ENCODE results near the gene TSPAN4. TPM values are rescaled to one million over a fixed set of nuclear protein-coding genes. Genes with fewer than 3 reads are reported as not detected.

TSPAN4 gene
- 100 to 1,000 TPM in 5 of 6 donors, 10 to 100 TPM in 1; 91.3 to 181 (median 169) TPM for total RNA-seq

GRCh38 chr11:842370-843002 lies at the start of gene TSPAN4, which contains the start of gene POLR2L:
TSS of gene TSPAN4 (plus strand) at chr11:842852. CDS start at chr11:850305, 7,453 bp downstream.
TSS of gene POLR2L (minus strand) at chr11:842529. CDS start at chr11:842508, 21 bp downstream.
- WGBS, 2 donors, result 0% methylated on average over 20 of the region's 87 CpGs; no CpG with 5 or more reads in 1 of the 2 donors
- TF ChIP-seq POLR2A (IDR thresholded peaks at IDR 0.05) (peak in 3 of 4 donors; percentile 90 to 97 (median 96)), CTCF (IDR thresholded peaks at IDR 0.05) (peak in 4 of 6 experiments; percentile 24 to 50 (median 32)), POLR2AphosphoS5 (IDR thresholded peaks at IDR 0.05) (peak; percentile 77 to 88), EP300 (IDR thresholded peaks at IDR 0.05) (peak in 1 of 4 donors; percentile 53)
- Histone ChIP-seq H3K4me1 (peaks cover 38 to 92% (median 63%) of the 10 kb centered on the region in 4 donors), H3K4me3 (peak within 1 kb of the TSS; percentile 63 to 99 (median 92)), H3K27me3 (no peaks in the 10 kb centered on the region), H3K36me3 (peaks cover 20 to 34% (median 31%) of the 10 kb centered on the region in 4 donors), H3K9me3 (no peaks in the 10 kb centered on the region), H3K27ac (peak within 1 kb of the TSS; percentile 93 to 97 (median 94))
- ATAC-seq (ENCODE audit: low FRiP score in 2 of 2) (peak; percentile 41 to 78), DNase-seq (peak; percentile 91 to 98)

GRCh38 chr11:792873-793272 lies 49.8 kb upstream of the TSPAN4 start:
- Histone ChIP-seq H3K36me3 (peaks cover 3 to 32% (median 18%) of the 10 kb centered on the region in 4 donors), H3K27ac (no peak overlapping the region), H3K27me3 (peaks cover 0 to 22% (median 10%) of the 10 kb centered on the region in 4 donors), H3K9me3 (no peaks in the 10 kb centered on the region), H3K4me3 (no peak overlapping the region), H3K4me1 (peaks cover 22 to 45% (median 25%) of the 10 kb centered on the region in 4 donors)
- DNase-seq (peak in 1 of 2 donors; percentile 67), ATAC-seq (ENCODE audit: low FRiP score in 2 of 2) (no peak)
- TF ChIP-seq EP300 (IDR thresholded peaks at IDR 0.05), result no peak
- WGBS, 2 donors, result 92 to 96% methylated on average over 5 to 12 of the region's 13 CpGs

DNA sequence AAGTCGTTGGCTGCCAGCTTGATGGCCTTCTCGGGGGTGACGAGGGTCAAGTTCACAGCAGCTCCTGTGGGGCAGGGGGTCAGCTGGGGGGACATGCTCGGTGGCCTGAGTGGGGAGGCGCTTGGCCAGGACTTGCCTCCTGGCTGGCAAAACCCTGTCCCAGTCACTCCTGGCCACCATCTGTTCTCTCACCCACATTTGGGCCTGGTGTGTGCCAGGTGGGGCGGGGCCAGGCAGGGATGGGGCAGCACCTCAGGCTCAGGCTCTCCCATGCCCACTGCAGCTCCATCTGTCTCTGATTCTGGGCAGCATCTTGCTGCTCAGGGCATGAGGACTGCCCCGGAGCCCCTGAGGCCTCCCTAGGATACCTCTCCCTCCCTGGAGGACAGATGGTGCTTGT lies 49.1 kb upstream of the TSPAN4 start:
- TF ChIP-seq POLR2AphosphoS5 (IDR thresholded peaks at IDR 0.05), result no peak
- no peaks in the 10 kb centered on the region for H3K9me3 ChIP-seq
- H3K27ac ChIP-seq, result no peak overlapping the region
- DNase-seq, result peak in 1 of 2 donors; percentile 72
- peaks cover 26 to 51% (median 29%) of the 10 kb centered on the region in 4 donors for H3K4me1 ChIP-seq
- H3K27me3 ChIP-seq, result peaks cover 0 to 17% (median 10%) of the 10 kb centered on the region in 4 donors
- H3K4me3 ChIP-seq, result no peak overlapping the region
- H3K36me3 ChIP-seq, result peaks cover 3 to 32% (median 18%) of the 10 kb centered on the region in 4 donors
- WGBS, 2 donors, result 93 to 100% methylated on average over 2 to 4 of the region's 7 CpGs
- ATAC-seq (ENCODE audit: low FRiP score in 2 of 2), result no peak

GRCh38 chr11:794013-794765 lies 48.5 kb upstream of the TSPAN4 start:
- no peak for TF ChIP-seq EP300 (IDR thresholded peaks at IDR 0.05)
- TF ChIP-seq CTCF (IDR thresholded peaks at IDR 0.05), result no peak
- no peak for TF ChIP-seq POLR2A (IDR thresholded peaks at IDR 0.05)
- no peak for TF ChIP-seq POLR2AphosphoS5 (IDR thresholded peaks at IDR 0.05)
- H3K9me3 ChIP-seq, result no peaks in the 10 kb centered on the region
- 83 to 92% methylated on average over 7 to 30 of the region's 31 CpGs for WGBS, 2 donors
- peak overlapping the region in 2 of 4 donors; percentile 88 to 91 for H3K27ac ChIP-seq
- DNase-seq (peak in 1 of 2 donors; percentile 81), ATAC-seq (ENCODE audit: low FRiP score in 2 of 2) (no peak)
- H3K4me3 ChIP-seq, result peak overlapping the region in 2 of 4 donors; percentile 80 to 84
- H3K36me3 ChIP-seq, result peaks cover 3 to 32% (median 20%) of the 10 kb centered on the region in 4 donors
- H3K27me3 ChIP-seq, result peaks cover 0 to 11% (median 5%) of the 10 kb centered on the region in 4 donors
- H3K4me1 ChIP-seq, result peaks cover 26 to 54% (median 30%) of the 10 kb centered on the region in 4 donors

GRCh38 chr11:794766-795633 lies 47.7 kb upstream of the TSPAN4 start:
- Histone ChIP-seq H3K4me3 (peak overlapping the region; percentile 56 to 84 (median 80)), H3K27ac (peak overlapping the region; percentile 80 to 91 (median 88)), H3K27me3 (peaks cover 0 to 3% (median under 1%) of the 10 kb centered on the region in 4 donors), H3K9me3 (no peaks in the 10 kb centered on the region), H3K4me1 (peaks cover 26 to 48% (median 29%) of the 10 kb centered on the region in 4 donors), H3K36me3 (peaks cover 3 to 32% (median 21%) of the 10 kb centered on the region in 4 donors)
- 51 to 64% methylated on average over 19 to 36 of the region's 38 CpGs for WGBS, 2 donors
- ATAC-seq (ENCODE audit: low FRiP score in 2 of 2) (no peak), DNase-seq (peak; percentile 71 to 86)
- TF ChIP-seq POLR2A (IDR thresholded peaks at IDR 0.05) (no peak), CTCF (IDR thresholded peaks at IDR 0.05) (no peak), POLR2AphosphoS5 (IDR thresholded peaks at IDR 0.05) (no peak)
